ENCODE results near the gene SH3BGRL3. TPM values are rescaled to one million over a fixed set of nuclear protein-coding genes. Genes with fewer than 3 reads are reported as not detected.

SH3BGRL3 gene
- total RNA-seq, 1 experiment from 2014 or later = 193 TPM

GRCh38 chr1:26275580-26276431 is 4.1 kb upstream of the SH3BGRL3 start:
- intact Hi-C loops (cut with micrococcal nuclease; ENCODE audit: unreplicated experiment) = no loop called here
- ChIA-PET CTCF (interaction anchor here (0.7 kb wide), 3 partner anchors 9 to 142 kb away, joined by 3 read pairs; no protein-coding TSS in a partner anchor), POLR2A (no interaction called here)
- DNase-seq (ENCODE audit: low read depth, low spot score) = peak; percentile 87
- Histone ChIP-seq H3K4me1 (ENCODE audit: control insufficient read depth, insufficient read depth, low read length) (peaks cover 41% of the 10 kb centered on the region), H3K27ac (ENCODE audit: low read length) (peak overlapping the region; percentile 69), H3K4me3 (ENCODE audit: low read depth in 2 of 2, low read length in 2 of 2) (no peak overlapping the region), H3K36me3 (ENCODE audit: control insufficient read depth, insufficient read depth, low read length) (peaks cover 16% of the 10 kb centered on the region), H3K27me3 (ENCODE audit: control insufficient read depth, insufficient read depth, low read length) (no peaks in the 10 kb centered on the region), H3K9me3 (ENCODE audit: control insufficient read depth, insufficient read depth, low read depth, low read length) (no peaks in the 10 kb centered on the region)
- no peak for TF ChIP-seq TCF7L2 (IDR thresholded peaks at IDR 0.05; ENCODE audit: low read depth, low read length)
- no peak for TF ChIP-seq REST (IDR thresholded peaks at IDR 0.05; ENCODE audit: insufficient read depth in 1 of 2, low read depth in 2 of 2, low read length in 1 of 2)
- TF ChIP-seq CTCF (IDR thresholded peaks at IDR 0.05) = peak; percentile 89
- in situ Hi-C loops (cut with HindIII; ENCODE audit: low pct_unique_long_range_greater_than_20kb, low sequenced_read_pairs) = no loop called here
- no TSS peak for BruUV-seq (replicated peaks)
- peak; percentile 26 for ATAC-seq

- intact Hi-C loops (cut with micrococcal nuclease; ENCODE audit: unreplicated experiment) (no loop called here), in situ Hi-C loops (cut with HindIII; ENCODE audit: low pct_unique_long_range_greater_than_20kb, low sequenced_read_pairs) (no loop called here)
- CTCF ChIA-PET = interaction anchor here (0.6 kb wide), 1 partner anchor 17 kb away, joined by 3 read pairs; no protein-coding TSS in a partner anchor
- Histone ChIP-seq H3K4me1 (ENCODE audit: control insufficient read depth, insufficient read depth, low read length) (peaks cover 47% of the 10 kb centered on the region), H3K9me3 (ENCODE audit: control insufficient read depth, insufficient read depth, low read depth, low read length) (no peaks in the 10 kb centered on the region), H3K4me3 (ENCODE audit: low read depth in 2 of 2, low read length in 2 of 2) (no peak overlapping the region), H3K27me3 (ENCODE audit: control insufficient read depth, insufficient read depth, low read length) (no peaks in the 10 kb centered on the region), H3K27ac (ENCODE audit: low read length) (peak overlapping the region; percentile 49; the same call in 1 of the 2 replicates), H3K36me3 (ENCODE audit: control insufficient read depth, insufficient read depth, low read length) (peaks cover 15% of the 10 kb centered on the region)
- POLR2A ChIA-PET = no interaction called here
- DNase-seq (ENCODE audit: low read depth, low spot score) = no peak
- TF ChIP-seq CTCF (IDR thresholded peaks at IDR 0.05) = no peak
- no peak for TF ChIP-seq REST (IDR thresholded peaks at IDR 0.05; ENCODE audit: insufficient read depth in 1 of 2, low read depth in 2 of 2, low read length in 1 of 2)
- no peak for TF ChIP-seq POLR2AphosphoS5 (IDR thresholded peaks at IDR 0.05; ENCODE audit: low read depth, low read length)
- TF ChIP-seq SIN3A (IDR thresholded peaks at IDR 0.05; ENCODE audit: borderline replicate concordance, insufficient read depth, low read depth, low read length) = no peak
- TF ChIP-seq TCF7L2 (IDR thresholded peaks at IDR 0.05; ENCODE audit: low read depth, low read length) = no peak
- no TSS peak for BruUV-seq (replicated peaks)
- ATAC-seq = no peak
These were observed 3.5 kb upstream of the SH3BGRL3 start for GRCh38 chr1:26276432-26276838.
